HCT116 (cell line): ENCODE data around the gene AHCTF1. TPM values are rescaled to one million over a fixed set of nuclear protein-coding genes. Genes with fewer than 3 reads are reported as not detected.

Source experiments
- ATAC-seq: fragments of 200-7000 bp; cut with Tn5 transposase; 2 replicates; pipeline ENCODE4 v1.9.1; 2020; ENCODE audit warnings: mild to moderate bottlenecking, moderate library complexity
- BruUV-seq: library from RNA; stranded (reverse); fragments of 400-500 nt; replicated peaks from 2 replicates; lab custom pipeline; 2021; lab: Mats Ljungman, UMichigan
- CTCF ChIA-PET: fragments of 300-600 bp; sonication (Branson Sonifier 250); formaldehyde crosslinking; loops from one replicate; lab custom pipeline; 2021; ENCODE audit warnings: antibody characterized with exemption; lab: Charles Lee
- POLR2A ChIA-PET: fragments of 300-600, 350-600 bp; sonication (Branson Sonifier 250); formaldehyde crosslinking; loops from one replicate; lab custom pipeline; 2021; ENCODE audit warnings: antibody characterized with exemption; lab: Charles Lee
- RAD21 ChIA-PET, 2 experiments: fragments of 300-600 bp; sonication (Branson Sonifier 250); formaldehyde crosslinking; loops; one replicate each; lab custom pipeline; 2023; ENCODE audit warnings: low total read pairs in 2 of 2; ENCODE audit not compliant: uncharacterized antibody in 2 of 2, unreplicated experiment in 2 of 2, low non-redundant PET in 1 of 2; lab: Charles Lee
- DNase-seq: peaks from one replicate; pipeline ENCODE4 v3.0.0-alpha.2; 2010; ENCODE audit warnings: low read depth, low spot score
- H2AFZ ChIP-seq: fragments of 200-600 bp; shearing (Covaris generic), sonication (generic); 2 replicates; pipeline ENCODE4 v1.6.1; 2017; ENCODE audit warnings: low read depth, mixed run types, mixed read lengths, antibody characterized with exemption, low read length; ENCODE audit not compliant: poor library complexity, severe bottlenecking
- H3K27ac ChIP-seq: 2 replicates; pipeline ENCODE4 v1.5.1; 2012; ENCODE audit warnings: low read depth, low read length
- H3K27me3 ChIP-seq: fragments of 200-600 bp; sonication (generic); 2 replicates; pipeline ENCODE4 v1.6.1; 2016; ENCODE audit warnings: mixed run types, low read length, mixed read lengths; ENCODE audit not compliant: insufficient read depth
- H3K36me3 ChIP-seq, 2 experiments: fragments of 200-500 bp in 1 of 2; fragments of 200-600 bp in 1 of 2; sonication (Bioruptor generic) in 1 of 2; sonication (generic) in 1 of 2; 2 replicates each; pipeline versions ENCODE4 v1.5.1 to v1.6.1; 2014 to 2016; ENCODE audit warnings: low read length in 2 of 2, inconsistent platforms in 1 of 2, mixed read lengths in 1 of 2, mixed run types in 1 of 2; ENCODE audit not compliant: insufficient read depth in 2 of 2, control insufficient read depth in 1 of 2
- H3K4me1 ChIP-seq, 2 experiments: fragments of 200-600 bp in 1 of 2; sonication (generic) in 1 of 2; 2 replicates each; pipeline versions ENCODE4 v1.5.1 to v1.6.1; 2012 to 2017; ENCODE audit warnings: low read length in 2 of 2, inconsistent platforms in 1 of 2, mild to moderate bottlenecking in 1 of 2, mixed read lengths in 1 of 2, mixed run types in 1 of 2, moderate library complexity in 1 of 2; ENCODE audit not compliant: insufficient read depth in 2 of 2, control insufficient read depth in 1 of 2
- H3K4me2 ChIP-seq: fragments of 200-600 bp; sonication (generic); 2 replicates; pipeline ENCODE4 v1.6.1; 2017; ENCODE audit warnings: mixed run types, low read length, mixed read lengths
- H3K4me3 ChIP-seq, 2 experiments: fragments of 200-600 bp in 1 of 2; sonication (generic) in 1 of 2; replicated peaks in 1 of 2; 2 replicates each; pipeline ENCODE4 v1.5.1; 2011 to 2016; ENCODE audit warnings: low read length in 2 of 2, control low read depth in 1 of 2, low read depth in 1 of 2, mild to moderate bottlenecking in 1 of 2, mixed read lengths in 1 of 2, mixed run types in 1 of 2
- H3K79me2 ChIP-seq: fragments of 200-600 bp; sonication (generic); 2 replicates; pipeline ENCODE4 v1.6.1; 2017; ENCODE audit warnings: mild to moderate bottlenecking, mixed run types, low read length, moderate library complexity, mixed read lengths; ENCODE audit not compliant: insufficient read depth
- H3K9ac ChIP-seq: fragments of 200-600 bp; sonication (generic); 2 replicates; pipeline ENCODE4 v1.6.1; 2016; ENCODE audit warnings: low read length, mixed read lengths
- H3K9me2 ChIP-seq: fragments of 200-600 bp; sonication (generic), shearing (Covaris generic); 2 replicates; pipeline ENCODE4 v1.6.1; 2017; ENCODE audit warnings: mixed run types, mild to moderate bottlenecking, moderate library complexity; ENCODE audit not compliant: insufficient read depth
- H3K9me3 ChIP-seq, 2 experiments: fragments of 200-500 bp in 1 of 2; fragments of 200-600 bp in 1 of 2; sonication (Bioruptor generic) in 1 of 2; sonication (generic) in 1 of 2; 2 replicates each; pipeline ENCODE4 v1.6.1; 2014 to 2017; ENCODE audit warnings: low read length in 2 of 2, mixed read lengths in 2 of 2, inconsistent platforms in 1 of 2, low read depth in 1 of 2, mild to moderate bottlenecking in 1 of 2, mixed run types in 1 of 2, moderate library complexity in 1 of 2; ENCODE audit not compliant: control insufficient read depth in 1 of 2, insufficient read depth in 1 of 2
- H4K20me1 ChIP-seq: fragments of 200-600 bp; sonication (generic), shearing (Covaris generic); 2 replicates; pipeline ENCODE4 v1.6.1; 2017; ENCODE audit warnings: mixed run types, mild to moderate bottlenecking, moderate library complexity; ENCODE audit not compliant: insufficient read depth
- CBX3 ChIP-seq: IDR thresholded peaks from 2 replicates; pipeline ENCODE4 v1.6.1; 2012; ENCODE audit warnings: low read depth
- EGR1 ChIP-seq: IDR thresholded peaks from 2 replicates; pipeline ENCODE4 v1.6.1; 2012; ENCODE audit warnings: low read depth
- ELF1 ChIP-seq: IDR thresholded peaks from 2 replicates; pipeline ENCODE4 v1.6.1; 2012; ENCODE audit warnings: low read depth, borderline replicate concordance
- EZH2 ChIP-seq: fragments of 200-600 bp; sonication (generic); IDR thresholded peaks from 2 replicates; pipeline ENCODE4 v1.6.1; 2017; ENCODE audit warnings: antibody characterized with exemption, mixed run types
- FOSL1 ChIP-seq: IDR thresholded peaks from 2 replicates; pipeline ENCODE4 v1.6.1; 2012; ENCODE audit warnings: low read depth
- POLR2A ChIP-seq: IDR thresholded peaks from 2 replicates; pipeline ENCODE4 v1.7.0; 2011; ENCODE audit warnings: borderline replicate concordance; ENCODE audit not compliant: insufficient read depth, insufficient read length; ENCODE audit errors: extremely low read depth
- SIN3A ChIP-seq: IDR thresholded peaks from 2 replicates; pipeline ENCODE4 v1.6.1; 2012; ENCODE audit warnings: low read depth
- SP1 ChIP-seq: IDR thresholded peaks from 2 replicates; pipeline ENCODE4 v1.6.1; 2012; ENCODE audit warnings: low read depth
- ZFX ChIP-seq: fragments of 450-650 bp; IDR thresholded peaks from 2 replicates; pipeline ENCODE4 v1.6.1; 2017
- intact Hi-C: fragments of 100-400 bp; cut with micrococcal nuclease; formaldehyde crosslinking; loops from 2 replicates; pipeline ENCODE4 v1.10.0; 2022
- total RNA-seq: library from RNA; stranded (reverse); gene quantifications from one replicate; pipeline ENCODE4 v1.2.1, GENCODE V29; 2021; ENCODE audit not compliant: unreplicated experiment
- TF ChIP-seq, protein P1 (sequence below): IDR thresholded peaks from 2 replicates; pipeline ENCODE4 v1.6.1; 2012
- TF ChIP-seq, protein P2 (sequence below), 3 experiments: fragments of 200-600 bp in 1 of 3; sonication (generic) in 1 of 3; IDR thresholded peaks in 2 of 3; conservative IDR thresholded peaks in 1 of 3; 2 replicates each; pipeline ENCODE4 v1.5.1; 2012 to 2017; ENCODE audit warnings: low read depth in 2 of 3, low read length in 2 of 3, antibody characterized with exemption in 1 of 3, borderline replicate concordance in 1 of 3, control low read depth in 1 of 3, mild to moderate bottlenecking in 1 of 3, mixed read lengths in 1 of 3, mixed run types in 1 of 3, moderate library complexity in 1 of 3; ENCODE audit not compliant: insufficient read depth in 1 of 3
- TF ChIP-seq, protein P3 (sequence below): IDR thresholded peaks from 2 replicates; pipeline ENCODE4 v1.6.1; 2011; ENCODE audit warnings: mild to moderate bottlenecking, low read length, moderate library complexity; ENCODE audit not compliant: insufficient replicate concordance; ENCODE audit errors: extremely low read depth

The AHCTF1 gene
- total RNA-seq, 1 experiment from 2014 or later: 56.2 TPM

DNA sequence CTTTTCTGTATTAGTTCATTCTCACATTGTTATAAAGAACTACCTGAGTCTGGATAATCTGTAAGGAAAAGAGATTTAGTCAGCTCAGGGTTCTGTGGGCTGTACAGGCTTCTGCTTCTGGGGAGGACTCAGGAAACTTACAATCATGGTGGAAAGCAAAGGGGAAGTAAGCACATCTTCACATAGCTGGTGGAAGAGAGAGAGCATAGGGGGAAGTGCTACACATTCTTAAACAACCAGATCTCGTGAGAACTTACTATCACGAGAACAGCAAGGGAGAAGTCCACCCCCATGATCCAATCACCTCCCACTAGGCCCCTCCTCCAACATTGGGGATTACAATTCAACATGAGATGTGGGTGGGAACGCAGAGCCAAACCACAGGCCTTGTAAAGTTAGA is 37.9 kb upstream of the AHCTF1 start (continued):
- no peak for TF ChIP-seq SIN3A
- TF ChIP-seq, protein P1, sequence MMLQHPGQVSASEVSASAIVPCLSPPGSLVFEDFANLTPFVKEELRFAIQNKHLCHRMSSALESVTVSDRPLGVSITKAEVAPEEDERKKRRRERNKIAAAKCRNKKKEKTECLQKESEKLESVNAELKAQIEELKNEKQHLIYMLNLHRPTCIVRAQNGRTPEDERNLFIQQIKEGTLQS: no peak
- no peak for TF ChIP-seq SP1
- no peak for TF ChIP-seq ZFX
- no peak for TF ChIP-seq EGR1
- no peak for TF ChIP-seq ELF1
- TF ChIP-seq CBX3: no peak
- TF ChIP-seq EZH2: no peak
- no peak for TF ChIP-seq FOSL1

GRCh38 chr1:246966502-246966901 is 34.8 kb upstream of the AHCTF1 start:
- no peaks in the 10 kb centered on the region for H3K4me1 ChIP-seq
- peaks cover 0 to 10% of the 10 kb centered on the region in 2 experiments; a peak in 2 of 4 replicates for H3K36me3 ChIP-seq
- no peaks in the 10 kb centered on the region for H4K20me1 ChIP-seq
- H3K4me2 ChIP-seq: no peak overlapping the region
- H3K79me2 ChIP-seq: no peaks in the 10 kb centered on the region
- RAD21 ChIA-PET: no interaction called here
- no peaks in the 10 kb centered on the region for H3K27me3 ChIP-seq
- no peak overlapping the region for H3K9ac ChIP-seq
- intact Hi-C loops: no loop called here
- no peak for DNase-seq
- no peak overlapping the region for H2AFZ ChIP-seq
- H3K4me3 ChIP-seq: no peak overlapping the region
- no peak for TF ChIP-seq EGR1
- no peak for TF ChIP-seq ELF1
- TF ChIP-seq, protein P1: no peak
- no peak for TF ChIP-seq FOSL1
- TF ChIP-seq, protein P2, sequence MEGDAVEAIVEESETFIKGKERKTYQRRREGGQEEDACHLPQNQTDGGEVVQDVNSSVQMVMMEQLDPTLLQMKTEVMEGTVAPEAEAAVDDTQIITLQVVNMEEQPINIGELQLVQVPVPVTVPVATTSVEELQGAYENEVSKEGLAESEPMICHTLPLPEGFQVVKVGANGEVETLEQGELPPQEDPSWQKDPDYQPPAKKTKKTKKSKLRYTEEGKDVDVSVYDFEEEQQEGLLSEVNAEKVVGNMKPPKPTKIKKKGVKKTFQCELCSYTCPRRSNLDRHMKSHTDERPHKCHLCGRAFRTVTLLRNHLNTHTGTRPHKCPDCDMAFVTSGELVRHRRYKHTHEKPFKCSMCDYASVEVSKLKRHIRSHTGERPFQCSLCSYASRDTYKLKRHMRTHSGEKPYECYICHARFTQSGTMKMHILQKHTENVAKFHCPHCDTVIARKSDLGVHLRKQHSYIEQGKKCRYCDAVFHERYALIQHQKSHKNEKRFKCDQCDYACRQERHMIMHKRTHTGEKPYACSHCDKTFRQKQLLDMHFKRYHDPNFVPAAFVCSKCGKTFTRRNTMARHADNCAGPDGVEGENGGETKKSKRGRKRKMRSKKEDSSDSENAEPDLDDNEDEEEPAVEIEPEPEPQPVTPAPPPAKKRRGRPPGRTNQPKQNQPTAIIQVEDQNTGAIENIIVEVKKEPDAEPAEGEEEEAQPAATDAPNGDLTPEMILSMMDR (IDR thresholded peaks at IDR 0.05 in 2 of 3, conservative IDR thresholded peaks at IDR 0.05 in 1 of 3; ENCODE audit: borderline replicate concordance in 1 of 3, insufficient read depth in 1 of 3, low read depth in 2 of 3, low read length in 2 of 3): no peak
- no peak for TF ChIP-seq POLR2A
- TF ChIP-seq, protein P3, sequence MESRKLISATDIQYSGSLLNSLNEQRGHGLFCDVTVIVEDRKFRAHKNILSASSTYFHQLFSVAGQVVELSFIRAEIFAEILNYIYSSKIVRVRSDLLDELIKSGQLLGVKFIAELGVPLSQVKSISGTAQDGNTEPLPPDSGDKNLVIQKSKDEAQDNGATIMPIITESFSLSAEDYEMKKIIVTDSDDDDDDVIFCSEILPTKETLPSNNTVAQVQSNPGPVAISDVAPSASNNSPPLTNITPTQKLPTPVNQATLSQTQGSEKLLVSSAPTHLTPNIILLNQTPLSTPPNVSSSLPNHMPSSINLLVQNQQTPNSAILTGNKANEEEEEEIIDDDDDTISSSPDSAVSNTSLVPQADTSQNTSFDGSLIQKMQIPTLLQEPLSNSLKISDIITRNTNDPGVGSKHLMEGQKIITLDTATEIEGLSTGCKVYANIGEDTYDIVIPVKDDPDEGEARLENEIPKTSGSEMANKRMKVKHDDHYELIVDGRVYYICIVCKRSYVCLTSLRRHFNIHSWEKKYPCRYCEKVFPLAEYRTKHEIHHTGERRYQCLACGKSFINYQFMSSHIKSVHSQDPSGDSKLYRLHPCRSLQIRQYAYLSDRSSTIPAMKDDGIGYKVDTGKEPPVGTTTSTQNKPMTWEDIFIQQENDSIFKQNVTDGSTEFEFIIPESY: no peak
- ATAC-seq: no peak
- no TSS peak for BruUV-seq
- POLR2A ChIA-PET: no interaction called here
- H3K9me3 ChIP-seq: peaks cover 2 to 8% of the 10 kb centered on the region in 2 experiments; a peak in 2 of 4 replicates
- H3K9me2 ChIP-seq: no peaks in the 10 kb centered on the region
- CTCF ChIA-PET: no interaction called here
- H3K27ac ChIP-seq: no peak overlapping the region
